Measurements from ENCODE around the gene SLC43A2. TPM values are rescaled to one million over a fixed set of nuclear protein-coding genes. Genes with fewer than 3 reads are reported as not detected.

SLC43A2 gene
- polyA plus RNA-seq, 1 donor (not counting 4 experiments of a cell fraction or from before 2014, with no cell fraction given) = 12.7 TPM

GRCh38 chr17:1566505-1567199, 62.0 kb downstream of the SLC43A2 start:
- Histone ChIP-seq H3K9me1 (ENCODE audit: control insufficient read depth, extremely low read depth, insufficient read depth, low read length) (no peaks in the 10 kb centered on the region), H3K79me2 (ENCODE audit: control insufficient read depth, insufficient read depth, low read length) (peaks cover 4% of the 10 kb centered on the region), H2AFZ (ENCODE audit: control insufficient read depth, low read length) (peak overlapping the region; percentile 73), H3K4me1 (ENCODE audit: control insufficient read depth, extremely low read depth, insufficient read depth, low read length) (no peaks in the 10 kb centered on the region), H3K27ac (ENCODE audit: control insufficient read depth, insufficient read depth, low read length) (no peak overlapping the region), H3K27me3 (ENCODE audit: control insufficient read depth, extremely low read depth, insufficient read depth, low read length) (peaks cover 3% of the 10 kb centered on the region), H3K9me3 (ENCODE audit: control insufficient read depth, low read depth, low read length) (no peaks in the 10 kb centered on the region), H3K4me3 (ENCODE audit: control insufficient read depth in 2 of 3, extremely low read depth in 1 of 3, insufficient read depth in 2 of 3, low read depth in 1 of 3, low read length in 3 of 3) (no peak overlapping the region), H3K4me2 (ENCODE audit: control insufficient read depth, extremely low read depth, insufficient read depth, low read depth, low read length) (no peak overlapping the region), H3K36me3 (ENCODE audit: control insufficient read depth in 2 of 2, extremely low read depth in 1 of 2, insufficient read depth in 2 of 2, low read length in 2 of 2) (no peaks in the 10 kb centered on the region), H4K20me1 (ENCODE audit: control insufficient read depth, extremely low read depth, insufficient read depth, low read length) (peaks cover under 1% of the 10 kb centered on the region), H3K9ac (ENCODE audit: control insufficient read depth, extremely low read depth, insufficient read depth, low read length) (no peak overlapping the region)
- no peak for DNase-seq (ENCODE audit: low read depth, low spot score)
- TF ChIP-seq EZH2 (IDR thresholded peaks at IDR 0.05; ENCODE audit: low read length) (no peak), CTCF (optimal IDR thresholded peaks at IDR 0.05 in 1 of 3, IDR thresholded peaks at IDR 0.05 in 1 of 3, conservative IDR thresholded peaks at IDR 0.05 in 1 of 3; ENCODE audit: extremely low read depth in 1 of 3, insufficient read depth in 2 of 3, low read length in 3 of 3) (no peak)
- dilution Hi-C loops (cut with MboI; ENCODE audit: extremely low pct_ligation_motif_present, low sequenced_read_pairs) = no loop called here
- FAIRE-seq = no peak

GRCh38 chr17:1565877-1566276, 62.8 kb downstream of the SLC43A2 start:
- DNase-seq (ENCODE audit: low read depth, low spot score) (no peak), FAIRE-seq (no peak)
- Histone ChIP-seq H3K79me2 (ENCODE audit: control insufficient read depth, insufficient read depth, low read length) (peaks cover 12% of the 10 kb centered on the region), H3K9ac (ENCODE audit: control insufficient read depth, extremely low read depth, insufficient read depth, low read length) (no peak overlapping the region), H3K9me1 (ENCODE audit: control insufficient read depth, extremely low read depth, insufficient read depth, low read length) (no peaks in the 10 kb centered on the region), H3K4me1 (ENCODE audit: control insufficient read depth, extremely low read depth, insufficient read depth, low read length) (peaks cover 5% of the 10 kb centered on the region), H3K36me3 (ENCODE audit: control insufficient read depth in 2 of 2, extremely low read depth in 1 of 2, insufficient read depth in 2 of 2, low read length in 2 of 2) (peaks cover 0 to under 1% of the 10 kb centered on the region in 2 experiments), H4K20me1 (ENCODE audit: control insufficient read depth, extremely low read depth, insufficient read depth, low read length) (peaks cover 7% of the 10 kb centered on the region), H3K9me3 (ENCODE audit: control insufficient read depth, low read depth, low read length) (no peaks in the 10 kb centered on the region), H3K4me2 (ENCODE audit: control insufficient read depth, extremely low read depth, insufficient read depth, low read depth, low read length) (no peak overlapping the region), H2AFZ (ENCODE audit: control insufficient read depth, low read length) (no peak overlapping the region), H3K27ac (ENCODE audit: control insufficient read depth, insufficient read depth, low read length) (no peak overlapping the region), H3K27me3 (ENCODE audit: control insufficient read depth, extremely low read depth, insufficient read depth, low read length) (peaks cover 3% of the 10 kb centered on the region), H3K4me3 (ENCODE audit: control insufficient read depth in 2 of 3, extremely low read depth in 1 of 3, insufficient read depth in 2 of 3, low read depth in 1 of 3, low read length in 3 of 3) (no peak overlapping the region)
- dilution Hi-C loops (cut with MboI; ENCODE audit: extremely low pct_ligation_motif_present, low sequenced_read_pairs) = no loop called here
- TF ChIP-seq EZH2 (IDR thresholded peaks at IDR 0.05; ENCODE audit: low read length) (no peak), CTCF (optimal IDR thresholded peaks at IDR 0.05 in 1 of 3, IDR thresholded peaks at IDR 0.05 in 1 of 3, conservative IDR thresholded peaks at IDR 0.05 in 1 of 3; ENCODE audit: extremely low read depth in 1 of 3, insufficient read depth in 2 of 3, low read length in 3 of 3) (no peak)
